T-helper 17 cell (primary cell): ENCODE measurements around the gene DMGDH. TPM values are rescaled to one million over a fixed set of nuclear protein-coding genes. Genes with fewer than 3 reads are reported as not detected.

Source experiments
- ATAC-seq: fragments of 150-1000 bp; cut with Tn5 transposase; 2 replicates; pipeline ENCODE4 v1.10.0; 2021; ENCODE audit warnings: mild to moderate bottlenecking, moderate library complexity
- DNase-seq, 3 donors: peaks; one replicate each; pipeline versions ENCODE4 v3.0.0 to v3.0.0-alpha.2; 2020 to 2021
- H3K9me3 ChIP-seq: one replicate; pipeline ENCODE4 v1.7.0; 2013; ENCODE audit warnings: low read length, mild to moderate bottlenecking; ENCODE audit not compliant: control insufficient read depth, poor library complexity, severe bottlenecking
- H3K27ac Mint-ChIP-seq: one replicate; pipeline ENCODE4 v1.8.0; 2022; ENCODE audit warnings: mild to moderate bottlenecking, moderate library complexity, mixed read lengths
- H3K27me3 Mint-ChIP-seq: one replicate; pipeline ENCODE4 v1.8.0; 2022; ENCODE audit warnings: mixed read lengths
- H3K36me3 Mint-ChIP-seq: one replicate; pipeline ENCODE4 v1.8.0; 2022; ENCODE audit warnings: low read depth, mixed read lengths
- H3K4me1 Mint-ChIP-seq: one replicate; pipeline ENCODE4 v1.8.0; 2022; ENCODE audit warnings: mild to moderate bottlenecking, mixed read lengths
- H3K4me3 Mint-ChIP-seq: one replicate; pipeline ENCODE4 v1.8.0; 2022; ENCODE audit warnings: mild to moderate bottlenecking, moderate library complexity, mixed read lengths
- total RNA-seq, 4 donors: library from RNA in 2 of 4; stranded (reverse) in 2 of 4; gene quantifications; one replicate each; pipeline ENCODE4 v1.2.3 and lab custom pipeline; 2022 to 2026

The DMGDH gene
- total RNA-seq, 2 donors from 2014 or later = 1.0 to 2.2 TPM

- peak; percentile 67 for ATAC-seq
- DNase-seq = peak in 1 of 3 donors; percentile 8
- Mint-ChIP-seq H3K36me3 (no peaks in the 10 kb centered on the region), H3K4me3 (no peak overlapping the region), H3K27ac (no peak overlapping the region), H3K4me1 (peaks cover 11% of the 10 kb centered on the region), H3K27me3 (peaks cover 79% of the 10 kb centered on the region)
- no peaks in the 10 kb centered on the region for H3K9me3 ChIP-seq
Observed at GRCh38 chr5:79020861-79021561, 48.5 kb downstream of the DMGDH start.

GRCh38 chr5:79014631-79015030, 54.8 kb downstream of the DMGDH start:
- no peak overlapping the region for H3K27ac Mint-ChIP-seq
- peaks cover 2% of the 10 kb centered on the region for H3K36me3 Mint-ChIP-seq
- H3K4me1 Mint-ChIP-seq = no peaks in the 10 kb centered on the region
- peaks cover 57% of the 10 kb centered on the region for H3K27me3 Mint-ChIP-seq
- no peaks in the 10 kb centered on the region for H3K9me3 ChIP-seq
- ATAC-seq (no peak), DNase-seq (no peak)
- no peak overlapping the region for H3K4me3 Mint-ChIP-seq

DNA sequence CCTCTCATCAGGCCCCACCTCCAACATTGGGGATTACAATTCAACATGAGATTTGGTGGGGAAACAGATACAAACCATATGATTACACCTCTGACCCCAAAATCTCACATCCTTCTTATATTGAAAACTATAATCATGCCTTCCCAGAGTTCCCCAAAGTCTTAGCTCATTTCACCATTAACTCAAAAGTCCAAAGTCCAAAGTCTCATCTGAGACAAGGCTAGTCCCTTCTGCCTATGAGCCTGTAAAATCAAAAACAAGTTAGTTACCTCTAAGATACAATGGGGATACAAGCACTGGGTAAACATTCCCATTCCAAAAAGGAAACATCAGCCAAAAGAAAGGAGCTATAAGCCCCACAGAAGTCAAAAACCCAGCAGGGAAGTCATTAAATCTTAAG, 57.6 kb downstream of the DMGDH start:
- no peak for ATAC-seq
- DNase-seq = no peak
- peaks cover 2% of the 10 kb centered on the region for H3K36me3 Mint-ChIP-seq
- H3K9me3 ChIP-seq = no peaks in the 10 kb centered on the region
- no peaks in the 10 kb centered on the region for H3K4me1 Mint-ChIP-seq
- H3K27ac Mint-ChIP-seq = no peak overlapping the region
- H3K4me3 Mint-ChIP-seq = no peak overlapping the region
- H3K27me3 Mint-ChIP-seq = peaks cover 43% of the 10 kb centered on the region

GRCh38 chr5:79011219-79011836, 58.1 kb downstream of the DMGDH start:
- peaks cover 43% of the 10 kb centered on the region for H3K27me3 Mint-ChIP-seq
- DNase-seq = no peak
- H3K36me3 Mint-ChIP-seq = peaks cover 2% of the 10 kb centered on the region
- H3K27ac Mint-ChIP-seq = no peak overlapping the region
- H3K4me3 Mint-ChIP-seq = no peak overlapping the region
- no peaks in the 10 kb centered on the region for H3K9me3 ChIP-seq
- no peak for ATAC-seq
- no peaks in the 10 kb centered on the region for H3K4me1 Mint-ChIP-seq

- no peak overlapping the region for H3K4me3 Mint-ChIP-seq
- no peaks in the 10 kb centered on the region for H3K9me3 ChIP-seq
- H3K27me3 Mint-ChIP-seq = peaks cover 43% of the 10 kb centered on the region
- H3K4me1 Mint-ChIP-seq = no peaks in the 10 kb centered on the region
- ATAC-seq (no peak), DNase-seq (no peak)
- H3K36me3 Mint-ChIP-seq = peaks cover under 1% of the 10 kb centered on the region
- no peak overlapping the region for H3K27ac Mint-ChIP-seq
Observed at GRCh38 chr5:79008362-79008761, 61.1 kb downstream of the DMGDH start.

DNA sequence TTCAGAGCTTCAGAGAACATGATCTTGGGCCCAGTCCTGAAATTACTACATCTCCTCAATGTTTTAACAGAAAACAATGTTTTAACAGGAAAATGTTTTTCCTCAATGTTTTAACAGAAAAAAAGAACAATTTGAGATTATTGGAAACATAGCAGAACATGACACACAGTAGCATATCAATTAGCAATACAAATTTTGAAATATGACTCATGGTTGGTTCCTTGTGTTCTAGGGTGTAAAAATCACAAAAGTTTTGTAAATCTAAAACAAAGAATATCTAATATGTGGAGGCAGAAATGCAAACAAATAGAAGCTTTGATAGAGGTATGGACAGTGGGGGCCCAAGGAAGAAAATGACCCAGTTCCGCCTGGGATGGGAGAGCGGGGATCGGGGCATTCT, 61.6 kb downstream of the DMGDH start:
- DNase-seq (no peak), ATAC-seq (no peak)
- H3K4me1 Mint-ChIP-seq = no peaks in the 10 kb centered on the region
- peaks cover 5% of the 10 kb centered on the region for H3K36me3 Mint-ChIP-seq
- H3K27me3 Mint-ChIP-seq = peaks cover 48% of the 10 kb centered on the region
- H3K27ac Mint-ChIP-seq = no peak overlapping the region
- no peaks in the 10 kb centered on the region for H3K9me3 ChIP-seq
- no peak overlapping the region for H3K4me3 Mint-ChIP-seq

DNA sequence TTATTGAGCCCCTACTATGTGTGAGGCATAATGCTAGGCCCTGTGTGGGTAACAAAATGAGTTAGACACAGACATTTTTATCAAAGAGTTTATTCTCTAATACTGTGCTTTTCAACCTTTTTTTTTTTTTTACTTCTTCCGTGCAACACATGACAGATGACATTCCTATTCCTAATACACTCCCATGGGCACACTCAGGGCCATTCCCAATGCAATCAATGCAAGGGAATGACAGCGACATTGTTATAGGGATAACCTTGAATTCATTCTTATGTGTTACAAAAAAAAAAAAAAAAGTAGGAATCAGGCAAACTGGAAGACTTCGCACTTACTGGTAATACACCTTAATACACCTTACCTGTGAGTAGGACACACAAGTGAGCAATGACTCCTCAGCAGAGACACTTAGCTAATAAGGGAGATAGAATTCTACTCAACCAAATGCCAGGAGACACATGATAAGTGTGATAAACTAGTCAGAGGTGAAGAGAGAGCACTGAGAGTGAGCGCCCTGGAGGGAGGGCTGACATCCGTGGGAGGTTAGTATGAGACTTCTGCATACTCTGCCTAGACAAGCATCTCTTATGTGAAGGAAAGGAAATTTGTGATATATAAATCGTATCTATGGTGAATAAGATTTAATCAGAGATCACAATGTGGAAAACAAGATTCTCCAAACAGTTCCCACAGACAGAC, 63.4 kb downstream of the DMGDH start:
- Mint-ChIP-seq H3K4me3 (no peak overlapping the region), H3K4me1 (no peaks in the 10 kb centered on the region), H3K36me3 (peaks cover 5% of the 10 kb centered on the region), H3K27me3 (peaks cover 60% of the 10 kb centered on the region), H3K27ac (no peak overlapping the region)
- ATAC-seq (no peak), DNase-seq (no peak)
- H3K9me3 ChIP-seq = no peaks in the 10 kb centered on the region

DNA sequence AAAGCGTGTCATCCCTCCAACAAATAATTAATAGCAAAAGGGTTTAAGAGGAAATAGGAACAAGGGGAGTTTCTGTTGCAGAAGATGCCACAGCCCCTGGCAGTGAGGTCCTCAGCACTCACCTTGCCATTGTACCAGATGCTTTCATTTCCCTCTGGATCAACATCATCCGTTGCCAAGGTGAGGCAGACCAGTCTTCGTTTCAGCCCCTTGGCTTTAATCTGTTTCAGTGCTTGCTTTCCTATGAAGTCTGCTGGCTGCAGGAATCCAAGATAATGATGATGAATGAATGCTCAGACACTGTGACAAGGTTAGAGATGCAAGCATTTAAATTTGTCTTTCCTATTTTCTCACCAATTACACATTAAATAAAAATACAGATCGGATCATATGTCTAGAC, 64.3 kb downstream of the DMGDH start:
- H3K9me3 ChIP-seq = no peaks in the 10 kb centered on the region
- Mint-ChIP-seq H3K27me3 (peaks cover 58% of the 10 kb centered on the region), H3K36me3 (peaks cover 5% of the 10 kb centered on the region), H3K4me3 (no peak overlapping the region), H3K27ac (no peak overlapping the region), H3K4me1 (no peaks in the 10 kb centered on the region)
- ATAC-seq (no peak), DNase-seq (no peak)

DNA sequence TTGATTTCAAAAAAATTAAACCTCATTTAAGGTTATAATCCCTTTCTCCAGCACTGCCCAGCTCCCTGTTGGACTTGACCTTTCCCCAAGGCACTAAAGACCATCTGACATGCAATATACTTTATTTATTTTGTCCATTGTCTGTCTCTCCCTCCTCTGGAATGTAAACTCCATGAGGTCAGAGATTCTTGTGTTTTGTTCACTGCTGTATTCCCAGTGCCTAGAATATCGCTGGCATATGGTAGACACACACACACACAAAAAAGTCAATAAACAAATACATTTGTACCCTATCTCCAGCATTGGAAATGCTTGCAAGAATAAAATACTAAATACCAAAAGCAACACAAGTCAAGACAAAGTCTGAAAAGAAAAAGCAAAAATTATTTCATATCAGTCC, 67.1 kb downstream of the DMGDH start:
- H3K9me3 ChIP-seq = no peaks in the 10 kb centered on the region
- no peak overlapping the region for H3K27ac Mint-ChIP-seq
- H3K4me3 Mint-ChIP-seq = no peak overlapping the region
- peaks cover 5% of the 10 kb centered on the region for H3K36me3 Mint-ChIP-seq
- no peak for DNase-seq
- H3K27me3 Mint-ChIP-seq = peaks cover 62% of the 10 kb centered on the region
- ATAC-seq = no peak
- H3K4me1 Mint-ChIP-seq = no peaks in the 10 kb centered on the region

- H3K36me3 Mint-ChIP-seq = peaks cover 5% of the 10 kb centered on the region
- no peak overlapping the region for H3K4me3 Mint-ChIP-seq
- H3K27me3 Mint-ChIP-seq = peaks cover 57% of the 10 kb centered on the region
- DNase-seq (no peak), ATAC-seq (no peak)
- no peaks in the 10 kb centered on the region for H3K9me3 ChIP-seq
- no peak overlapping the region for H3K27ac Mint-ChIP-seq
- no peaks in the 10 kb centered on the region for H3K4me1 Mint-ChIP-seq
Observed at GRCh38 chr5:79001471-79001870, 68.0 kb downstream of the DMGDH start.

DNA sequence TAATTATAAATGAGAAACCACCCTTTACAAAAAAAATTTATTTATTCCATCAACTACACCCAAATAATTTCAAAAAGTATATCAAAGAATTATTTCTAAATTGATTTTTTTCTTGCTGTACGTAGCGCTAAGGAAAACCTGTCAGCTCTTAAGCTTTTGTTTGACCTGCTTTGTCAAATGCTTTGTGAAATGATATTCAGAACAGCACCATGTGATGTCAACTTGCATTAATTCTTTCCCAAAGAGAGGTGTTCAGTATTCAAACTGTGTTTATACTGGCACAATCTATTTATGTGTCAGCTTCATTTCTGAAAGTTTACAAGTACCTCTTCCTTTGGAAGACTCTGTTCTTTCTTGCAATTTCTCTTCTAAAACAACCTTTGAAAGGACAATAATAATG, 72.4 kb downstream of the DMGDH start:
- peaks cover 27% of the 10 kb centered on the region for H3K27me3 Mint-ChIP-seq
- ATAC-seq (no peak), DNase-seq (no peak)
- no peak overlapping the region for H3K27ac Mint-ChIP-seq
- no peak overlapping the region for H3K4me3 Mint-ChIP-seq
- H3K36me3 Mint-ChIP-seq = peaks cover 2% of the 10 kb centered on the region
- H3K9me3 ChIP-seq = no peaks in the 10 kb centered on the region
- peaks cover 3% of the 10 kb centered on the region for H3K4me1 Mint-ChIP-seq

- Mint-ChIP-seq H3K4me1 (peaks cover 3% of the 10 kb centered on the region), H3K27ac (no peak overlapping the region), H3K27me3 (peaks cover 15% of the 10 kb centered on the region), H3K4me3 (no peak overlapping the region), H3K36me3 (peaks cover 2% of the 10 kb centered on the region)
- no peak for DNase-seq
- no peak for ATAC-seq
- H3K9me3 ChIP-seq = no peaks in the 10 kb centered on the region
Observed at GRCh38 chr5:78995521-78996007, 73.9 kb downstream of the DMGDH start.

DNA sequence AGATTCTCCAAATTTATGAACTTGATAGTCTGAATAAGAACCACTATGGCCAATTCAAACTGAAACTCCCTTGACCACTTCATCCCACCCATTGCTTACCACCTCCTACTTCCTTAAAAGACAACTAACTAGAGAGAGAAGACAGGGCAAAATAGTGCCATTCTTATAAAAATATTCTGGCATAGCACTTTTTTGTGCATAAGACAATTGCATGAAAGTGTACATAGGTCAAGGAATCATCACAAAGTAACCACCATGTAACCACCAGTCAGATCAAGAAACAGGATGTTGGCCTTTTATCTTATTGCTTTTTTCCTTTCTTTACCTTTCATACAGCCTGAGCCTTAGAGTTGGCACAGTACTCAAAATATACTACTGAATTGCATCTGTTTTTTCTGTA, 76.3 kb downstream of the DMGDH start:
- Mint-ChIP-seq H3K27ac (no peak overlapping the region), H3K27me3 (peaks cover 4% of the 10 kb centered on the region), H3K36me3 (peaks cover 2% of the 10 kb centered on the region), H3K4me3 (no peak overlapping the region), H3K4me1 (peaks cover 3% of the 10 kb centered on the region)
- H3K9me3 ChIP-seq = no peaks in the 10 kb centered on the region
- ATAC-seq (no peak), DNase-seq (no peak)
